ENCODE measurements around the gene KDELR3. TPM values are rescaled to one million over a fixed set of nuclear protein-coding genes. Genes with fewer than 3 reads are reported as not detected.

Gene KDELR3
- total and polyA plus RNA-seq, 2 donors (not counting 3 experiments of a cell fraction or from before 2014, with no cell fraction given): 28.6 to 61.3 TPM

DNA sequence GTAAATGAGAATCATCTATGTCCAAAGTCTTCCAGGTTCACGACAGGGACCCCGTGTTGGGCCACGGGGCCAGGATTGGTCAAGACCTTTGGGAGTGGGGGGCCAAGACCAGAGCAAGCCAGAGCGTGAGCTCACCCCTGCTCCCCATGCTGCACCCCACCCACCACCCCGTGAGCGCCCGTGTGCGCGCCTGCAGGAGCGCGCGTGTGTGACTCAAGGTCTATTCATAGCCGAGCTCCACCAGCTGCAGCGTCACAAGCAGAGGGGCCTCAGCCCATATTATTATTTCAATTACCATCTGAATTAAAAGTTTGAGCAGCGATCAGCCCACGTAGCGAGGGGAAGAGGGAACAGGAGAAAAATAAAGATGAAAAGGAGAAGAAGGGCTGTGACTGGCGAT, 18.1 kb upstream of the KDELR3 start:
- H3K4me1 ChIP-seq (ENCODE audit: control insufficient read depth, extremely low read depth, insufficient read depth, low read length): no peaks in the 10 kb centered on the region
- DNase-seq (ENCODE audit: low read depth, low spot score) (no peak), FAIRE-seq (no peak)
- TF ChIP-seq POLR2A (IDR thresholded peaks at IDR 0.05; ENCODE audit: low read depth, low read length) (no peak), FOS (IDR thresholded peaks at IDR 0.05; ENCODE audit: borderline replicate concordance, insufficient read depth, low read length) (no peak), MYC (IDR thresholded peaks at IDR 0.05; ENCODE audit: low read depth, low read length) (no peak), JUN (IDR thresholded peaks at IDR 0.05; ENCODE audit: borderline replicate concordance, insufficient read depth, insufficient read length, low read depth) (no peak), GATA2 (IDR thresholded peaks at IDR 0.05; ENCODE audit: insufficient read depth, insufficient read length, low read depth, low read length) (no peak), POLR2AphosphoS5 (IDR thresholded peaks at IDR 0.05; ENCODE audit: insufficient read depth, low read depth, low read length) (no peak), EZH2 (IDR thresholded peaks at IDR 0.05; ENCODE audit: borderline replicate concordance, low read depth, low read length, severe bottlenecking) (no peak)
- TF ChIP-seq, protein P1, sequence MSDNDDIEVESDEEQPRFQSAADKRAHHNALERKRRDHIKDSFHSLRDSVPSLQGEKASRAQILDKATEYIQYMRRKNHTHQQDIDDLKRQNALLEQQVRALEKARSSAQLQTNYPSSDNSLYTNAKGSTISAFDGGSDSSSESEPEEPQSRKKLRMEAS (IDR thresholded peaks at IDR 0.05; ENCODE audit: insufficient read depth, insufficient read length): no peak
- TF ChIP-seq, protein P2, sequence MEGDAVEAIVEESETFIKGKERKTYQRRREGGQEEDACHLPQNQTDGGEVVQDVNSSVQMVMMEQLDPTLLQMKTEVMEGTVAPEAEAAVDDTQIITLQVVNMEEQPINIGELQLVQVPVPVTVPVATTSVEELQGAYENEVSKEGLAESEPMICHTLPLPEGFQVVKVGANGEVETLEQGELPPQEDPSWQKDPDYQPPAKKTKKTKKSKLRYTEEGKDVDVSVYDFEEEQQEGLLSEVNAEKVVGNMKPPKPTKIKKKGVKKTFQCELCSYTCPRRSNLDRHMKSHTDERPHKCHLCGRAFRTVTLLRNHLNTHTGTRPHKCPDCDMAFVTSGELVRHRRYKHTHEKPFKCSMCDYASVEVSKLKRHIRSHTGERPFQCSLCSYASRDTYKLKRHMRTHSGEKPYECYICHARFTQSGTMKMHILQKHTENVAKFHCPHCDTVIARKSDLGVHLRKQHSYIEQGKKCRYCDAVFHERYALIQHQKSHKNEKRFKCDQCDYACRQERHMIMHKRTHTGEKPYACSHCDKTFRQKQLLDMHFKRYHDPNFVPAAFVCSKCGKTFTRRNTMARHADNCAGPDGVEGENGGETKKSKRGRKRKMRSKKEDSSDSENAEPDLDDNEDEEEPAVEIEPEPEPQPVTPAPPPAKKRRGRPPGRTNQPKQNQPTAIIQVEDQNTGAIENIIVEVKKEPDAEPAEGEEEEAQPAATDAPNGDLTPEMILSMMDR (IDR thresholded peaks at IDR 0.05; ENCODE audit: extremely low read depth in 1 of 2, insufficient read depth in 1 of 2, low read depth in 1 of 2, low read length in 2 of 2): no peak
- CTCF ChIA-PET: no interaction called here
- H4K20me1 ChIP-seq (replicated peaks; ENCODE audit: control insufficient read depth, extremely low read depth, insufficient read depth, low read length): no peaks in the 10 kb centered on the region
- H3K4me3 ChIP-seq (replicated peaks in 1 of 3; ENCODE audit: insufficient read depth in 1 of 3, low read depth in 1 of 3, low read length in 3 of 3): no peak overlapping the region
- no peak overlapping the region for H2AFZ ChIP-seq (ENCODE audit: low read depth, low read length)
- no peak overlapping the region for H3K4me2 ChIP-seq (ENCODE audit: insufficient read depth, low read length)
- H3K9me1 ChIP-seq (replicated peaks; ENCODE audit: control insufficient read depth, extremely low read depth, insufficient read depth, low read length): no peaks in the 10 kb centered on the region
- no peaks in the 10 kb centered on the region for H3K79me2 ChIP-seq (ENCODE audit: control insufficient read depth, insufficient read depth, low read length)
- dilution Hi-C loops (cut with MboI; ENCODE audit: extremely low pct_ligation_motif_present, low sequenced_read_pairs) (no loop called here), intact Hi-C loops (cut with micrococcal nuclease) (no loop called here)
- H3K36me3 ChIP-seq (ENCODE audit: control insufficient read depth in 2 of 2, extremely low read depth in 1 of 2, insufficient read depth in 2 of 2, low read length in 2 of 2): no peaks in the 10 kb centered on the region
- H3K27ac ChIP-seq (ENCODE audit: insufficient read depth, low read depth, low read length): no peak overlapping the region
- POLR2A ChIA-PET: no interaction called here
- H3K9ac ChIP-seq (replicated peaks; ENCODE audit: extremely low read depth, insufficient read depth, low read length): no peak overlapping the region
- no TSS peak for BruUV-seq (replicated peaks)
- H3K27me3 ChIP-seq (ENCODE audit: control insufficient read depth in 2 of 2, insufficient read depth in 2 of 2, low read length in 2 of 2): peaks cover 26 to 34% of the 10 kb centered on the region in 2 experiments
- no peaks in the 10 kb centered on the region for H3K9me3 ChIP-seq (replicated peaks; ENCODE audit: control insufficient read depth, insufficient read depth, low read length)

All from endothelial cell of umbilical vein (primary cell).